ENCODE results near the gene COQ10B. TPM values are rescaled to one million over a fixed set of nuclear protein-coding genes. Genes with fewer than 3 reads are reported as not detected.

COQ10B gene
- total RNA-seq, 2 experiments from 2014 or later, result 53.4 to 55.3 TPM

GRCh38 chr2:197506658-197507057, 53.3 kb downstream of the COQ10B start:
- H3K27ac ChIP-seq (ENCODE audit: low read depth in 1 of 2, low read length in 2 of 2), result no peak overlapping the region
- Mint-ChIP-seq H3K27ac (no peak overlapping the region), H3K4me3 (no peak overlapping the region), H3K36me3 (ENCODE audit: low read depth) (peaks cover 32% of the 10 kb centered on the region), H3K9me3 (no peaks in the 10 kb centered on the region), H3K4me1 (ENCODE audit: low read depth) (peaks cover 20% of the 10 kb centered on the region), H3K27me3 (no peaks in the 10 kb centered on the region)
- DNase-seq (no peak), ATAC-seq (ENCODE audit: poor library complexity) (no peak)
- CTCF ChIA-PET, result interaction anchor here (2.2 kb wide), 1 partner anchor 9 kb away, joined by 5 read pairs; the partner anchor contains the start of gene MOB4
- H3K4me1 ChIP-seq (ENCODE audit: insufficient read depth, low read length), result peaks cover 11% of the 10 kb centered on the region
- intact Hi-C loops (cut with DNase I, micrococcal nuclease), result no loop called here
- H3K9me3 ChIP-seq (ENCODE audit: control insufficient read depth in 1 of 2, insufficient read depth in 1 of 2, low read length in 2 of 2), result no peaks in the 10 kb centered on the region
- no peak for TF ChIP-seq CTCF (IDR thresholded peaks at IDR 0.05)
- H3K27me3 ChIP-seq (ENCODE audit: control insufficient read depth in 1 of 2, insufficient read depth in 2 of 2, low read length in 2 of 2), result no peaks in the 10 kb centered on the region
- H3K4me3 ChIP-seq (ENCODE audit: low read length), result no peak overlapping the region
- POLR2A ChIA-PET, result interaction anchor here (3.3 kb wide), 1 partner anchor 9 kb away, joined by 20 read pairs; the partner anchor contains the start of gene MOB4
- H3K36me3 ChIP-seq (ENCODE audit: insufficient read depth, low read length), result peaks cover 27% of the 10 kb centered on the region

GRCh38 chr2:197513915-197514314, 60.6 kb downstream of the COQ10B start:
- no peaks in the 10 kb centered on the region for H3K27me3 Mint-ChIP-seq
- H3K36me3 Mint-ChIP-seq (ENCODE audit: low read depth), result peaks cover 13% of the 10 kb centered on the region
- no peak for ATAC-seq (ENCODE audit: poor library complexity)
- ChIA-PET POLR2A (interaction anchor here (7.5 kb wide), 1 partner anchor 15 kb away, joined by 219 read pairs; the partner anchor contains the start of genes HSPD1 and HSPE1), CTCF (interaction anchor here (2.2 kb wide), 1 partner anchor 12 kb away, joined by 7 read pairs; no protein-coding TSS in a partner anchor)
- intact Hi-C loops (cut with DNase I, micrococcal nuclease), result loop anchor here in 1 of 2 experiments (1.0 kb wide), 1 partner anchor 13 kb away; no protein-coding TSS in a partner anchor
- Histone ChIP-seq H3K9me3 (ENCODE audit: control insufficient read depth in 1 of 2, insufficient read depth in 1 of 2, low read length in 2 of 2) (no peaks in the 10 kb centered on the region), H3K4me1 (ENCODE audit: insufficient read depth, low read length) (peaks cover 22% of the 10 kb centered on the region), H3K36me3 (ENCODE audit: insufficient read depth, low read length) (peaks cover 3% of the 10 kb centered on the region), H3K4me3 (ENCODE audit: low read length) (no peak overlapping the region), H3K27ac (ENCODE audit: low read depth in 1 of 2, low read length in 2 of 2) (no peak overlapping the region), H3K27me3 (ENCODE audit: control insufficient read depth in 1 of 2, insufficient read depth in 2 of 2, low read length in 2 of 2) (no peaks in the 10 kb centered on the region)
- H3K27ac Mint-ChIP-seq, result peak overlapping the region; percentile 27
- no peak for DNase-seq
- peaks cover 30% of the 10 kb centered on the region for H3K4me1 Mint-ChIP-seq (ENCODE audit: low read depth)
- no peaks in the 10 kb centered on the region for H3K9me3 Mint-ChIP-seq
- H3K4me3 Mint-ChIP-seq, result no peak overlapping the region
- TF ChIP-seq CTCF (IDR thresholded peaks at IDR 0.05), result no peak

GRCh38 chr2:197514754-197515153, 61.4 kb downstream of the COQ10B start:
- Mint-ChIP-seq H3K4me1 (ENCODE audit: low read depth) (peaks cover 38% of the 10 kb centered on the region), H3K27me3 (no peaks in the 10 kb centered on the region), H3K4me3 (peak overlapping the region; percentile 98), H3K9me3 (no peaks in the 10 kb centered on the region), H3K27ac (peak overlapping the region; percentile 89), H3K36me3 (ENCODE audit: low read depth) (peaks cover 21% of the 10 kb centered on the region)
- Histone ChIP-seq H3K4me3 (ENCODE audit: low read length) (peak overlapping the region; percentile 77), H3K36me3 (ENCODE audit: insufficient read depth, low read length) (peaks cover 3% of the 10 kb centered on the region), H3K27me3 (ENCODE audit: control insufficient read depth in 1 of 2, insufficient read depth in 2 of 2, low read length in 2 of 2) (no peaks in the 10 kb centered on the region), H3K27ac (ENCODE audit: low read depth in 1 of 2, low read length in 2 of 2) (peak overlapping the region; percentile 86 to 91), H3K4me1 (ENCODE audit: insufficient read depth, low read length) (peaks cover 22% of the 10 kb centered on the region), H3K9me3 (ENCODE audit: control insufficient read depth in 1 of 2, insufficient read depth in 1 of 2, low read length in 2 of 2) (no peaks in the 10 kb centered on the region)
- intact Hi-C loops (cut with DNase I, micrococcal nuclease), result loop anchor here (1.0 to 5.0 kb wide), 5 partner anchors 13 to 193 kb away; partner anchors contain the start of genes COQ10B (in 1 of the 2), HSPE1 (in 1 of the 2) and MARS2 (in 1 of the 2)
- ChIA-PET CTCF (interaction anchor here (1.6 kb wide), 1 partner anchor 8 kb away, joined by 5 read pairs; no protein-coding TSS in a partner anchor), POLR2A (interaction anchor here (2.1 to 7.5 kb wide), 6 partner anchors 8 to 191 kb away, joined by 6 to 219 read pairs (median 34); partner anchors contain the start of genes COQ10B, HSPD1, HSPE1 and MARS2)
- no peak for TF ChIP-seq CTCF (IDR thresholded peaks at IDR 0.05)
- no peak for ATAC-seq (ENCODE audit: poor library complexity)
- DNase-seq, result peak in 3 of 14 experiments; percentile 33 to 37 (median 36)
